Measurements from ENCODE around the gene OPCML.

Gene OPCML

DNA sequence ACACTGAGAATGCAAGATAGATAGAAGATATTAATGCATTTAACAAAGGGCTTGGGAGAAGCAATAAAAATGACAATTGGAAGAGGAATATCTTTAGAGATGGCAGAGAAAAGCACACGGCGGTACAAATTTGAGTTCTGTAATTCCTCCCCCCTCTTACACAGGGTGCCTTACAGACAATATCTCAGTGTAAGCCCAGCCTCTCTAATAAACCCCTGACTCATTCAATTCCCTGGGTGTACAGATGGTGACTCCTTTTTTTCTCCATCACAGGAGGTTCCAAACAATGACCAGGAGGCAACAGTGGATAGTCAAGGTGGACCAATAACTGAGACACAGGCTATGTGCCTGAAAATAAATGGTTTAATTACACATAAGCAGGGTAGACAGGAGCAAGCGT, 598.6 kb downstream of the OPCML start:
- no peak for DNase-seq (ENCODE audit: low read depth)

DNA sequence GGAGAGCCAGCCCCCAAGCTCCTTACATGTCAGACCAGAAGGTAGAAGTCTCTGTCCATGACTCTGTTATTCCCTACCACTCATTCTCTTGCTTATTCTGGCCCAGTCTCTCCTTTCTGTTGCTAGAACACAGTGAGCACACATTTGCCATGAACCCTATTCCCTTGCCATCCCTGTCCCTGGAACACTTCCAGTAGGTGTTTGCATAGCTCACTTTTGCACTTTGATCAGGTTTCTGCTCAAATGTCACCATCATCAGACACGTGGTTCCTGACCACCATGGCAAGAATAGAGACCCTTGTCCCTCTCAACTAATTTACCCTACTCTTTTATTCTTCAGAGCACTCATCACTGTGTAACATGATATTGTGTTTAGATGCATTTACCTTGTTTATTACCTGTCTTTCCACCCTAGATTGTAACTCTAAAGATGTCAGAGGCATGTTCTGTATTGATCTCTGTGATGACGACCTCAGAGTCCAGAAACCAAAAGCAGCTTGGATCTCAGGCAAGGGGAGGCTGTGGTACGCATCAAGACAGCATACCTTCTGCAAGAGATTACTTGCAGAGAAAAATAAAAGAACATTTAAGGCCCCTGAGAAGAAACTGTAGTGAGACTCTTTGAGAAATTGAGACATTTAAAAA, 606.4 kb downstream of the OPCML start:
- DNase-seq (ENCODE audit: low read depth), result no peak

- DNase-seq (ENCODE audit: low read depth), result no peak
These were observed 610.7 kb downstream of the OPCML start for GRCh38 chr11:132921597-132921996.

- DNase-seq (ENCODE audit: low read depth), result no peak
These were observed 611.7 kb downstream of the OPCML start for GRCh38 chr11:132920451-132921096.

GRCh38 chr11:132914600-132914999, 617.7 kb downstream of the OPCML start:
- no peak for DNase-seq (ENCODE audit: low read depth)

- no peak for DNase-seq (ENCODE audit: low read depth)
These were observed 618.4 kb downstream of the OPCML start for GRCh38 chr11:132913886-132914285.

DNA sequence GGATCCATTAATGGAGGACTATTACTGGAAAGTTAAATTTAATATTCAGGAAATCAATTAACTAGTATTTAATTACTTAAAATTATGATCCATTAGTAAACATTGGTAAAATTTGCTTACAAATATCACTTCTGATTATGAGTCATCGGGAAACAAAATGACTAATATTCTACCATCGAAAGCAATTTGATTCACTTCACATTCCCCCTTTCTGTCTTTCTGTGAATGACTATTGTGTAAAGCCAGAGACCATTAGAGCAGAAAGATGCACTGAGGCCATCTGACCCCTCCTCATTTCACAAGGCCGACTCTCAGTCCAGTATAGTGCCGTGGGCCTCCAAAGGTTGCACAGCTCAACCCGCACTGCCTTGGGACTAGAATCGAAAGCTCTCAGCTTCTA, 619.0 kb downstream of the OPCML start:
- DNase-seq (ENCODE audit: low read depth), result no peak

GRCh38 chr11:132911186-132911585, 621.1 kb downstream of the OPCML start:
- no peak for DNase-seq (ENCODE audit: low read depth)

GRCh38 chr11:132910011-132910760, 622.1 kb downstream of the OPCML start:
- DNase-seq (ENCODE audit: low read depth), result no peak

DNA sequence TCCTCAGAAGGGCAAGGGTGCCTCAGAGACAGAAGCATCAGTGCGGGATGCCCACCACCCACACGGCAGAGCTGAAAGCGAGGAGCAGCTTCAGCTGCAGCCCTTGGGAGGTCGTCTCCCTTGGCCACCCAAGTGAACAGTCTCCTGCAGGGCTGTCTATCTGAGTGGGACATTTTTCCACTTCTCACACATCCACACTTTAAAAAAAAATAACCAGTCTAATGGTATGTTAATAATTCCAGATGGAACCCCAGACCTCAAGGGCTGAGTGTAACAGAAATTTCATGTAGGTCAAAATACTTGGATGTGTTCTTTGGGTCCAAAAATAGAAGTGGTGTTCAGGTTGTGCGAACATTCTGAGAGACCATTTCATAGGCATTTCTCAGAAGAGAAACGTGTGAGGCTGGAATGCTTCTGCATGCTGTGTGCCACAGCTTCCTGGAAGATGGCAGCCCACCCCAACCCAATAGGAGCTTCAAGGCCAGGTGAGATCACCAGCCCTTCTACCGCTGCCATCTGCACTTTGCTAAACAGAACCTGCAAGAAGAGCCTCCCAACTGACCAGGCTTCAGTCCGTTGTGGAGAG, 623.2 kb downstream of the OPCML start:
- DNase-seq (ENCODE audit: low read depth), result no peak

DNA sequence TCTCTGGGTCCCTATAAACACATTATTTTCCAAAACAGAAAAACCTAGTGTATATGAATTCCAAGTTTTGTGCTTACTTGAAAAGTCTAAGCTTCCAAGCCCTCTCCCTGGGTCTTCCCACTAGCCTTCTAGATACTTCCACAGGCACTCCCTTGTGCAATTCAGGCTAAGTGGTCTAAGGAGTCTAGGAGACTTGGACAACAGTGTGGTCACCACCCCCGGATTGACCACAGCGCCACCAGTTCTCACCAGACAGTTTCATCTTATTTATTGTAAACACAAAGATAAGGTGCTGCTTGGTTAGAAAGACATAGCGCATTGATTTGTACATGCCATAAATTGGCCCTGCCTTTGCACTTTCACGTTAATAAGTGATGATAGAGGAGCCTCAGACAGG, 623.9 kb downstream of the OPCML start:
- no peak for DNase-seq (ENCODE audit: low read depth)

DNA sequence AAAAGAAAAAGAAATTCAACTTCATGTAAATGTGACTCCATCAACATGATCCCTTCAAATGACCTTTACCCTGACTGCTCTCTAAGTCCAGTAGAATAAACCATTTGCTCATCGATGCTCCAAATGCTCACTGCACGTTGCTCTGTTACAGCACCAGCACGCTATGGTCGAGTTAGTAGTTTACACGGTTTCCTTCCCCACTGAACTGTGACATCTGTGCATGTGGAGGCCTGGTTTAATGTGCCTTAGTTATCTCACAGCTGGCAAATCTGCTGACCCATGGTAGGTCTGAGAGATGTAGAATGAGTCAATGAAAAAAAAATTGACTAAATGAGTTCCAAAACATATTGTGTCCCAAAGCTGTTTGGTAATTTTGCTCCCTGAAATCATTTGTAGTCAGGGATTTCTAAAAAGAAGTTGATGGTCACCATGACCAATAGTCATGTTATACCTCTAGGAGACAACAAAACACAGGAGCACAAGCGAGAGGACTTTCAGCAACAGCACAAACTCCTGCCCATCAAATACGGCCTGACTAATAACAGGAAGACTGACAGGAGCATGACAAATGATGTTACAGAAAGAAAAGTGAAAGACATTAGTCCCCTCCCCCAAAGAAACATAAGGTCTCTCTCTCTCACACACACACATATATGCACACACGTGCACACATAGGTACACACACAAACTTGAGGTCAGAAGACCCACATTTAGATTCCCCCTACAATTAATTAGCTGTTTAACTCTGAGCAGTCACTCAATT, 624.5 kb downstream of the OPCML start:
- DNase-seq (ENCODE audit: low read depth), result no peak

DNA sequence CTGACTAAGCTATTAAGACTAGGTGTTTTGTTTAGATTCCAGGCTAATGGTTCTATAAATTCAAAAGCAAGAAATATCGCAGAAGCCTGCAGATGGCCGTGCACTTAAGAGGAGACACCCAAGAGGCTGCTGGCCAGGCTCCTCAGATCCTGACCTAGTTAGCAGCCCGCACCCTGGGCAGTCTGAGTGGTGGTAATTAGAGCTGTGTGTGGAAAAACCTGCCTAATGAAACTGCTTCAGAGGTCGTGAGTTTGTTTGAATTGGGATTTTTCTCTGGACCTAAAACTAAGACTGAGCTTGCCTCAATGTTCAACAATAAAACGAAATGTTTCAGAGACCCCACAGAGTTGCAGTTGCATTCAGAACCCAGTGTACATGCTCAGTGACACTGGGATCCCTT, 627.7 kb downstream of the OPCML start:
- no peak for DNase-seq (ENCODE audit: low read depth)

DNA sequence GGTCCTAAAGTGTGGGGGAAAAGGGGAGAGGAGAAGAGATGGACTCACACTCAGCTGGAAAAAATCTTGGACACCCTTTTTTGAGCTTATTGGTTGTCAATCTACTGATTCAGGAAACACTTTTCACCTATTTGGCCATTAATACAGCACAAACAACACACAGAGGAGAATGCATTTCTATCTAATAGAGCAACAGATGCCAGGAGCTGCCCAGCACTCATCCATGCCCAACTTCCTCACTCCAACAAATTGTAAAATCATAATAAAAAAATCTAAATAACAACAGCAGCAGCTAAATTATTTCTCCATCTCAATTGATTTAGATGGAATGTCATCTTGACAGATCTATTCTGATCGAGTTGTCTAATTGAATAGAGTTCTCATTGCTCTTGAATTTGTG, 628.2 kb downstream of the OPCML start:
- no peak for DNase-seq (ENCODE audit: low read depth)

GRCh38 chr11:132901638-132902471, 630.4 kb downstream of the OPCML start:
- DNase-seq (ENCODE audit: low read depth), result no peak

GRCh38 chr11:132898676-132899075, 633.6 kb downstream of the OPCML start:
- DNase-seq (ENCODE audit: low read depth), result no peak

DNA sequence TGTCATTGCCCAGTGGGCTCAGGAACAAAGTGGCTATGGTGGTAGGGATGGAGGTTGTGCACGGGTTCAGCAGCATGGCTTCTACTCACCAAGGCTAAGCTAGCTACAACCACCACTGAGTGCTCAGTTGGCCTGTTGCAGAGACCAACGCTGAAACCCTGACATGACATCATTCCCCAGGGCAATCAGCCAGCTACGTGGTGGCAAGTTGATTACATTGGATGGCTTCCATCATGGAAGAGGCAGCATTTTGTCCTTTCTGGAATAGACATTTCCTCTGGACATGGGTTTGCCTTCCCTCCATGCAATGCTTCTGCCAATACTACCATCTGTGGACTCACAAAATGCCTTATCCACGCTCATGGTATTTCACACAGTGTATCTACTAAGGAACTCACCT, 634.3 kb downstream of the OPCML start:
- DNase-seq (ENCODE audit: low read depth), result no peak

- no peak for DNase-seq (ENCODE audit: low read depth)
These were observed 637.0 kb downstream of the OPCML start for GRCh38 chr11:132895340-132895739.

DNA sequence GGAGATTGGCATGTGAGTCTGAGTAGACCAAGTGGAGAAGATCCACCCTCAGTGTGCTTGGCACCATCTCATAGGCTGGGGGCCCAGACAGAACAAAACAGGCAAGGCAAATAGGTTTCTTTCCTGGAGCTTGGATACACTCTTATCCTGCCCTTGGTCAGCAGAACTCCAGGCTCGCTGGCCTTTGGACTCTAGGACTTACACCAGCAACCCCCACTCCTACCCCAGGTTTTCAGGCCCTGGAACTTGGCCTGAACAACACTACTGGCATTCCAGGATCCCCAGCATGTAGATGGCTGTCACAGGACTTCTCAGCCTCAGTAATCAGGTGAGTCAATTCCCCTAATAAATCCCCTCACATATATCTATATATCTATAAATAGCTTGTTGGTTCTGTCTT, 637.7 kb downstream of the OPCML start:
- DNase-seq (ENCODE audit: low read depth), result no peak

- no peak for DNase-seq (ENCODE audit: low read depth)
These were observed 639.4 kb downstream of the OPCML start for GRCh38 chr11:132892876-132893275.

DNA sequence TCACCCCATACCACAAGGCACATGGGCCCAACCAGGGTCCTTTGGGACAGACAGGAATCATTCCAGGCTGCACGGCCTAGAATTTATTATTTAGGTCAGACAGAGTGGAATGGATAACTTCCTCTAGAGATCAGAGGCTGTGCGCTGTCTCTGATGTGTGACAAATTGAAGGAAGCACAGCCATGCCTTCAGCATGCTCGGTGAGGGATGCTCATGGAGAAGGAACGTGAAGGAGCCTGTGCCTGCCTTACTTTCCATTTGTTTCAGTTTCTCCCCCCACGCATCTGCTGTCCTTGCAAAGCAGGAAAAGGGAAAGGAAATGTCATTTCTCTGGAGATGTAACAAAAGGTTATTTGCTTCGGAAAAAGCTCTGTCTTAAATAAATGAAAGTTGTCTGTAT, 644.1 kb downstream of the OPCML start:
- DNase-seq (ENCODE audit: low read depth), result no peak
